GM10266 (cell line): ENCODE measurements around the gene RNF222.

ENCODE experiments used
- DNase-seq: peaks from one replicate; pipeline ENCODE4 v3.0.0; 2012; ENCODE audit errors: extremely low spot score
- CTCF ChIP-seq: IDR thresholded peaks from 2 replicates; pipeline ENCODE4 v1.5.1; 2012; ENCODE audit warnings: mild to moderate bottlenecking, low read depth; ENCODE audit not compliant: control insufficient read depth, insufficient read depth; ENCODE audit errors: missing control alignments

Gene RNF222

GRCh38 chr17:8397636-8398035 lies at the start of gene RNF222:
RNF222 (minus strand) TSS chr17:8397827; CDS start chr17:8393461, 4,366 bp downstream.
- no peak for DNase-seq

GRCh38 chr17:8445536-8445935 lies 47.9 kb upstream of the RNF222 start:
- no peak for DNase-seq

More at GRCh38 chr17:8397636-8398035, at the start of gene RNF222:
- TF ChIP-seq CTCF, result no peak

GRCh38 chr17:8444494-8444893 lies 46.9 kb upstream of the RNF222 start:
- no peak for TF ChIP-seq CTCF
- DNase-seq, result no peak

More at GRCh38 chr17:8445536-8445935, 47.9 kb upstream of the RNF222 start:
- no peak for TF ChIP-seq CTCF

GRCh38 chr17:8443756-8444155 lies 46.1 kb upstream of the RNF222 start:
- DNase-seq, result no peak
- no peak for TF ChIP-seq CTCF

- no peak for DNase-seq
Measured at GRCh38 chr17:8442310-8442709, 44.7 kb upstream of the RNF222 start.

GRCh38 chr17:8441690-8442089 lies 44.1 kb upstream of the RNF222 start:
- TF ChIP-seq CTCF, result no peak
- no peak for DNase-seq

More at GRCh38 chr17:8442310-8442709, 44.7 kb upstream of the RNF222 start:
- no peak for TF ChIP-seq CTCF

GRCh38 chr17:8439681-8440080 lies 42.1 kb upstream of the RNF222 start:
- TF ChIP-seq CTCF, result no peak
- no peak for DNase-seq
